Spleen (tissue), 11 donors: ENCODE measurements around the gene CLEC16A. TPM values are rescaled to one million over a fixed set of nuclear protein-coding genes. Genes with fewer than 3 reads are reported as not detected.

Experiments
- DNase-seq: peaks from one replicate; pipeline ENCODE4 v3.0.0-alpha.2; 2020
- H3K27ac ChIP-seq, 8 donors: fragments of 200-600 bp; sonication (generic) in 7 of 8; 1 replicate in 4 of 8; 2 replicates in 4 of 8; pipeline versions ENCODE4 v1.5.0 to v1.8.0; 2016 to 2021; ENCODE audit warnings: inconsistent platforms in 4 of 8, mild to moderate bottlenecking in 4 of 8, moderate library complexity in 1 of 8
- H3K27me3 ChIP-seq, 7 donors: fragments of 200-600 bp; sonication (generic) in 6 of 7; replicated peaks in 1 of 7; 1 replicate in 4 of 7; 2 replicates in 3 of 7; pipeline versions ENCODE4 v1.5.0 to v1.8.0; 2016 to 2021; ENCODE audit warnings: inconsistent platforms in 3 of 7, mild to moderate bottlenecking in 1 of 7
- H3K36me3 ChIP-seq, 6 donors: fragments of 200-600 bp; sonication (generic) in 5 of 6; 1 replicate in 4 of 6; 2 replicates in 2 of 6; pipeline versions ENCODE4 v1.5.0 to v1.8.0; 2016 to 2021; ENCODE audit warnings: inconsistent platforms in 2 of 6
- H3K4me1 ChIP-seq, 6 donors: fragments of 200-600 bp; sonication (generic) in 5 of 6; 1 replicate in 3 of 6; 2 replicates in 3 of 6; pipeline versions ENCODE4 v1.5.0 to v1.8.0; 2016 to 2021; ENCODE audit warnings: inconsistent platforms in 3 of 6
- H3K4me3 ChIP-seq, 8 donors: fragments of 200-600 bp; sonication (generic) in 7 of 8; 1 replicate in 4 of 8; 2 replicates in 4 of 8; pipeline versions ENCODE4 v1.5.0 to v1.8.0; 2016 to 2021; ENCODE audit warnings: inconsistent platforms in 4 of 8, mild to moderate bottlenecking in 4 of 8, moderate library complexity in 2 of 8
- H3K9me3 ChIP-seq, 8 donors: fragments of 200-600 bp; sonication (generic) in 7 of 8; 1 replicate in 4 of 8; 2 replicates in 4 of 8; pipeline versions ENCODE4 v1.5.0 to v1.8.0; 2016 to 2021; ENCODE audit warnings: inconsistent platforms in 4 of 8
- POLR2A ChIP-seq, 3 donors: fragments of 450-650 bp; IDR thresholded peaks; one replicate each; pipeline ENCODE4 v1.5.1; 2017; ENCODE audit warnings: antibody characterized with exemption in 3 of 3, mild to moderate bottlenecking in 1 of 3
- POLR2AphosphoS5 ChIP-seq, 3 donors: sonication (generic); formaldehyde crosslinking; IDR thresholded peaks; one replicate each; pipeline ENCODE4 v1.5.1; 2017; ENCODE audit warnings: antibody characterized with exemption in 3 of 3
- WGBS, 5 donors: extraction: QIAGEN DNeasy Blood & Tissue Kit in 3 of 5; methylation state at CpG; one replicate each; pipeline versions ENCODE4 v1.1.5 to v1.1.7; 2013 to 2018; 5-methylcytosine and 5-hydroxymethylcytosine counted together
- intact Hi-C: fragments of 100-400 bp; cut with DNase I; formaldehyde crosslinking; loops from one replicate; pipeline ENCODE4 v1.15.0; 2023; ENCODE audit warnings: low total_unique reads
- polyA plus RNA-seq, 3 donors: library from polyadenylated mRNA; stranded (reverse); fragments of 200-250 nt; gene quantifications; one replicate each; pipeline ENCODE4 v1.2.1, GENCODE V29; 2013
- total RNA-seq, 7 donors: library from RNA; depleted of rRNA in 3 of 7; stranded (reverse); fragments of >200 nt in 3 of 7; fragmentation: NEBNext Ultra II Directional in 4 of 7; extraction: Animal tissue kit (Norgen Biotek cat#: 25700) in 4 of 7; gene quantifications; one replicate each; pipeline versions ENCODE4 v1.1.0 to v1.2.1, GENCODE V29; 2016 to 2021
- TF ChIP-seq, protein P1 (sequence below), 11 experiments: fragments of 200-600 bp in 7 of 11; fragments of 450-650 bp in 4 of 11; sonication (generic) in 4 of 11; IDR thresholded peaks in 8 of 11; conservative IDR thresholded peaks in 3 of 11; 1 replicate in 7 of 11; 2 replicates in 4 of 11; pipeline versions ENCODE4 v1.4.0 to v1.8.0; 2016 to 2021; ENCODE audit warnings: antibody characterized with exemption in 11 of 11, inconsistent platforms in 4 of 11, mild to moderate bottlenecking in 1 of 11
- donor health status: healthy with polysubstance abuse.
- donor health status: DM: no; HTN: no; CAD: no; lungs with moderate emphysema.
- donor health status: DM: no; HTN: no; CAD: no.
- donor health status: Bipolar disorder and iron deficiency.
- donor health status: healthy.
- donor health status: DM: no; HTN: no; CAD: no.
- donor health status: DM: yes; HTN: yes; CAD: no.

Gene CLEC16A
- total and polyA plus RNA-seq, 10 donors: 7.3 to 54.6 (median 35.1) TPM

GRCh38 chr16:10979717-10980601 is 35.6 kb downstream of the CLEC16A start:
- Histone ChIP-seq H3K27me3 (no peaks in the 10 kb centered on the region), H3K9me3 (no peaks in the 10 kb centered on the region), H3K4me3 (no peak overlapping the region), H3K27ac (peak overlapping the region in 2 of 8 donors; percentile 16 to 41), H3K4me1 (peaks cover 6 to 27% (median 14%) of the 10 kb centered on the region in 6 donors), H3K36me3 (peaks cover 0 to 100% (median 51%) of the 10 kb centered on the region in 6 donors)
- TF ChIP-seq POLR2A (IDR thresholded peaks at IDR 0.05): no peak
- TF ChIP-seq, protein P1, sequence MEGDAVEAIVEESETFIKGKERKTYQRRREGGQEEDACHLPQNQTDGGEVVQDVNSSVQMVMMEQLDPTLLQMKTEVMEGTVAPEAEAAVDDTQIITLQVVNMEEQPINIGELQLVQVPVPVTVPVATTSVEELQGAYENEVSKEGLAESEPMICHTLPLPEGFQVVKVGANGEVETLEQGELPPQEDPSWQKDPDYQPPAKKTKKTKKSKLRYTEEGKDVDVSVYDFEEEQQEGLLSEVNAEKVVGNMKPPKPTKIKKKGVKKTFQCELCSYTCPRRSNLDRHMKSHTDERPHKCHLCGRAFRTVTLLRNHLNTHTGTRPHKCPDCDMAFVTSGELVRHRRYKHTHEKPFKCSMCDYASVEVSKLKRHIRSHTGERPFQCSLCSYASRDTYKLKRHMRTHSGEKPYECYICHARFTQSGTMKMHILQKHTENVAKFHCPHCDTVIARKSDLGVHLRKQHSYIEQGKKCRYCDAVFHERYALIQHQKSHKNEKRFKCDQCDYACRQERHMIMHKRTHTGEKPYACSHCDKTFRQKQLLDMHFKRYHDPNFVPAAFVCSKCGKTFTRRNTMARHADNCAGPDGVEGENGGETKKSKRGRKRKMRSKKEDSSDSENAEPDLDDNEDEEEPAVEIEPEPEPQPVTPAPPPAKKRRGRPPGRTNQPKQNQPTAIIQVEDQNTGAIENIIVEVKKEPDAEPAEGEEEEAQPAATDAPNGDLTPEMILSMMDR (IDR thresholded peaks at IDR 0.05 in 8 of 11, conservative IDR thresholded peaks at IDR 0.05 in 3 of 11): no peak
- TF ChIP-seq POLR2AphosphoS5 (IDR thresholded peaks at IDR 0.05): no peak
- DNase-seq: no peak
- 68 to 85% (median 77%) methylated on average over 19 of the region's 19 CpGs for WGBS, 5 donors
- intact Hi-C loops: no loop called here

DNA sequence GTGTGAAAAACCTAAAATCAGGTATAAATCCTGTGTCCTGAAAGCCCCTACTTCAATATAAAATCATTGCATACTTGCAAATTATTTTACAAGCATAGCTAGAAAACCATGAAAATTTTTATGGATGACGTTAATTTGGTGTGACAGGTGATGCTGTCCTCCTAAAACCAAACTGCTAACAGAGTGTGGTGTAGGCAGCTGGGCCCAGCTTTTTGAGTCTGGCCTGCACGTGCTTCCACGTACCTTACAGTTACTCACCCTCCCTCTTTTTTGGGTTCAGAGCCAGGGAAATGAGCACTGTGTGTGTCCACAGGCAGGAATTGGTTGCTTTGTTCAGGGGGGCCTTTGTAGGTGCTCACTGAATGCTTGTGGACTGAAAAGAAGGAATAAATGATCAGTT is 36.4 kb downstream of the CLEC16A start:
- Histone ChIP-seq H3K27ac (no peak overlapping the region), H3K4me3 (no peak overlapping the region), H3K36me3 (peaks cover 0 to 100% (median 42%) of the 10 kb centered on the region in 6 donors), H3K27me3 (no peaks in the 10 kb centered on the region), H3K4me1 (peaks cover 6 to 27% (median 14%) of the 10 kb centered on the region in 6 donors), H3K9me3 (no peaks in the 10 kb centered on the region)
- intact Hi-C loops: no loop called here
- DNase-seq: no peak
- TF ChIP-seq POLR2A (IDR thresholded peaks at IDR 0.05): no peak
- TF ChIP-seq, protein P1 (IDR thresholded peaks at IDR 0.05 in 8 of 11, conservative IDR thresholded peaks at IDR 0.05 in 3 of 11): no peak
- no peak for TF ChIP-seq POLR2AphosphoS5 (IDR thresholded peaks at IDR 0.05)
- 87 to 98% (median 93%) methylated on average over 3 of the region's 3 CpGs for WGBS, 5 donors

DNA sequence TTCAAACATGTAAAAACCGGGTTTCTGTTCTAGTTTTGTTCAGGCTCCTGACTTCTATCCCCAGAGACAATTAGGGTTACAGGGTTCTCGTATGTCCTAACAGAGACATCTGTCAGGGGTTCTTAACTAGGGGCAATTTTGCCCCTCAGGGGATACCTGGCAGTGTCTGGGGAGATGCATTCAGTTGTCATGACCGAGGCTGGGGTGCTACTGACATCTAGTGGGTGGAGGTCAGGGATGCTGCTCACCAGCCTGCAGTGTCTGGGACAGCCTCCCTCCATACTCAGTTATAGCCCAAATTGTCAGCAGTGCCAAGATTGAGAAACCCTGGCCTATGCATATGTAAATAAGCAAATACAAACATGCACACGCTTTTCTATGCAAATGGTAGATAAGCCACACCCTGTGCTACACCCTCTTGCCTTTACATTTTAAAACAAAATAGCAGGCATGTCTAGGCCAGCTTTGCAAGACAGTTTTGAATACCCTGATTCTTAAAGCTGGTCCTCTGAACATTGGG is 37.4 kb downstream of the CLEC16A start:
- H3K4me3 ChIP-seq: no peak overlapping the region
- H3K9me3 ChIP-seq: no peaks in the 10 kb centered on the region
- peaks cover 0 to 98% (median 36%) of the 10 kb centered on the region in 6 donors for H3K36me3 ChIP-seq
- H3K27ac ChIP-seq: peak overlapping the region in 3 of 8 donors; percentile 33 to 45 (median 34)
- TF ChIP-seq, protein P1 (IDR thresholded peaks at IDR 0.05 in 8 of 11, conservative IDR thresholded peaks at IDR 0.05 in 3 of 11): peak in 8 of 11 experiments; percentile 17 to 54 (median 28)
- TF ChIP-seq POLR2A (IDR thresholded peaks at IDR 0.05): no peak
- H3K4me1 ChIP-seq: peaks cover 6 to 27% (median 14%) of the 10 kb centered on the region in 6 donors
- 77 to 81% (median 80%) methylated on average over 4 of the region's 4 CpGs for WGBS, 5 donors
- H3K27me3 ChIP-seq: no peaks in the 10 kb centered on the region
- intact Hi-C loops: no loop called here
- DNase-seq: no peak
